ENCODE results near the gene ZBTB21. TPM values are rescaled to one million over a fixed set of nuclear protein-coding genes. Genes with fewer than 3 reads are reported as not detected.

ZBTB21 gene
- total and polyA plus RNA-seq, 2 of the 8 experiments (the other 6 are each of a cell fraction or from before 2014, with no cell fraction given), result 3.9 to 17.8 TPM

- Histone ChIP-seq H2BK5ac (ENCODE audit: low read depth, low read length) (no peak overlapping the region), H3K36me3 (ENCODE audit: control insufficient read depth in 2 of 4, insufficient read depth in 4 of 4, low read length in 3 of 4) (no peaks in the 10 kb centered on the region), H3K9me3 (ENCODE audit: insufficient read depth in 2 of 2, low read depth in 1 of 2, low read length in 1 of 2) (no peaks in the 10 kb centered on the region), H3K23ac (ENCODE audit: insufficient read length) (no peak overlapping the region), H3K4me2 (ENCODE audit: insufficient read depth in 1 of 2, low read depth in 2 of 2, low read length in 2 of 2) (no peak overlapping the region), H3K27me3 (replicated peaks in 1 of 4; ENCODE audit: control insufficient read depth in 3 of 4, extremely low read depth in 1 of 4, insufficient read depth in 3 of 4, low read length in 3 of 4) (no peaks in the 10 kb centered on the region), H3K79me1 (ENCODE audit: low read depth, low read length) (no peaks in the 10 kb centered on the region), H3K18ac (ENCODE audit: extremely low read depth, low read length) (no peak overlapping the region), H3K4ac (replicated peaks; ENCODE audit: insufficient read length, low read depth, low read length) (no peak overlapping the region), H2AFZ (ENCODE audit: low read length) (no peak overlapping the region), H2BK12ac (ENCODE audit: low read depth, low read length) (no peak overlapping the region), H3K4me3 (ENCODE audit: extremely low read depth in 1 of 4, insufficient read depth in 2 of 4, low read depth in 3 of 4, low read length in 4 of 4) (no peak overlapping the region), H2BK120ac (replicated peaks; ENCODE audit: low read depth, low read length) (no peak overlapping the region), H4K91ac (replicated peaks; ENCODE audit: insufficient read length, low read length) (no peak overlapping the region), H3K9ac (replicated peaks in 1 of 4; ENCODE audit: extremely low read depth in 1 of 4, low read depth in 3 of 4, low read length in 3 of 4) (no peak overlapping the region), H4K5ac (ENCODE audit: insufficient read length, low read depth, low read length) (no peak overlapping the region), H4K8ac (ENCODE audit: extremely low read depth, insufficient read depth, low read length) (no peak overlapping the region), H3K4me1 (replicated peaks in 1 of 4; ENCODE audit: control insufficient read depth in 3 of 4, insufficient read depth in 4 of 4, low read length in 3 of 4) (peaks cover 3 to 12% (median 8%) of the 10 kb centered on the region in 4 experiments), H2AK5ac (ENCODE audit: low read depth, low read length) (no peak overlapping the region), H3K14ac (ENCODE audit: insufficient read length) (no peak overlapping the region), H4K20me1 (replicated peaks in 1 of 2; ENCODE audit: control insufficient read depth in 1 of 2, insufficient read depth in 2 of 2, low read length in 2 of 2) (peaks cover 0 to 9% of the 10 kb centered on the region in 2 experiments), H2BK20ac (ENCODE audit: low read length) (no peak overlapping the region), H3K23me2 (ENCODE audit: low read depth, low read length) (peaks cover 11% of the 10 kb centered on the region; the same call in 1 of the 2 replicates), H3K79me2 (ENCODE audit: control insufficient read depth in 1 of 2, insufficient read depth in 2 of 2, low read length in 2 of 2) (no peaks in the 10 kb centered on the region), H3K27ac (ENCODE audit: low read depth, low read length) (no peak overlapping the region), H3K56ac (replicated peaks; ENCODE audit: insufficient read length, low read depth, low read length) (no peak overlapping the region), H2BK15ac (ENCODE audit: low read length) (no peak overlapping the region)
- TF ChIP-seq BACH1 (IDR thresholded peaks at IDR 0.05; ENCODE audit: low read length), result no peak
- CTCF ChIA-PET (ENCODE audit: partially characterized antibody), result interaction anchor here (0.9 to 2.6 kb wide), 3 partner anchors 15 to 159 kb away, joined by 3 to 8 read pairs (median 5); no protein-coding TSS in a partner anchor
- DNase-seq (ENCODE audit: low read depth in 1 of 2, low spot score in 2 of 2) (no peak), FAIRE-seq (no peak)
- POLR2A ChIA-PET (ENCODE audit: partially characterized antibody), result no interaction called here
- 92% methylated on average over 16 of the region's 16 CpGs; no CpG with 5 or more reads in 1 of the 2 experiments for WGBS, 2 experiments (ENCODE audit: extremely low coverage in 1 of 2, insufficient coverage in 1 of 2, insufficient read length in 1 of 2, insufficient replicate concordance in 2 of 2, low coverage in 1 of 2, low lambda C conversion rate in 2 of 2, missing lambda C conversion rate in 1 of 2)
Measured at GRCh38 chr21:41958886-41959563, 51.1 kb downstream of the ZBTB21 start.
